Measurements from ENCODE around the gene ASRGL1.

- TF ChIP-seq CTCF (IDR thresholded peaks at IDR 0.05; ENCODE audit: insufficient read depth, low read length, poor library complexity, severe bottlenecking): no peak
- no peak for TF ChIP-seq EZH2phosphoT487 (conservative IDR thresholded peaks at IDR 0.05; ENCODE audit: low read length)
These were observed 41.7 kb upstream of the ASRGL1 start for GRCh38 chr11:62295504-62295903.

Data from SU-DHL-6 (cell line).